IMR-90 (cell line): ENCODE measurements around the gene S100A12. TPM values are rescaled to one million over a fixed set of nuclear protein-coding genes. Genes with fewer than 3 reads are reported as not detected.
"Not testable (repeated sequence)": the region's sequence is repeated elsewhere in the genome, so short reads cannot be mapped to it uniquely, and the experiment has no call there.

Source experiments
- ATAC-seq: fragments of 200-7000 bp; cut with Tn5 transposase; 2 replicates; pipeline ENCODE4 v1.9.1; 2020; ENCODE audit warnings: low read depth, mild to moderate bottlenecking, moderate library complexity
- BruUV-seq: library from RNA; stranded (reverse); fragments of 400-500 nt; replicated peaks from 2 replicates; lab custom pipeline; 2021; lab: Mats Ljungman, UMichigan
- CTCF ChIA-PET: fragments of 300-600 bp; formaldehyde crosslinking; extraction: SDS; loops from one replicate; lab custom pipeline; 2021; ENCODE audit warnings: antibody characterized with exemption; lab: Yijun Ruan, JAX
- POLR2A ChIA-PET: fragments of 300-600 bp; sonication (Branson Sonifier 250); formaldehyde crosslinking; loops from one replicate; lab custom pipeline; 2022; ENCODE audit warnings: antibody characterized with exemption; ENCODE audit not compliant: unreplicated experiment; lab: Charles Lee
- DNase-seq: peaks from one replicate; pipeline ENCODE4 v3.0.0; 2013
- H2AFZ ChIP-seq: replicated peaks from 2 replicates; pipeline ENCODE3; 2013; ENCODE audit warnings: low read length, mild to moderate bottlenecking; ENCODE audit not compliant: poor library complexity
- H2AK5ac ChIP-seq: 2 replicates; pipeline ENCODE4 v1.6.1; 2013; ENCODE audit warnings: low read depth, low read length, inconsistent platforms
- H2AK9ac ChIP-seq: replicated peaks from 2 replicates; pipeline ENCODE3; 2013; ENCODE audit warnings: mild to moderate bottlenecking, low read depth, low read length, moderate library complexity; ENCODE audit not compliant: poor library complexity
- H2BK120ac ChIP-seq: 2 replicates; pipeline ENCODE4 v1.6.1; 2013; ENCODE audit warnings: low read depth, low read length, inconsistent platforms
- H2BK15ac ChIP-seq: 3 replicates; pipeline ENCODE4 v1.6.1; 2013; ENCODE audit warnings: low read depth, low read length, inconsistent platforms
- H2BK20ac ChIP-seq: 2 replicates; pipeline ENCODE4 v1.6.1; 2013; ENCODE audit warnings: low read depth, mild to moderate bottlenecking, inconsistent platforms, low read length, moderate library complexity
- H2BK5ac ChIP-seq: 2 replicates; pipeline ENCODE4 v1.6.1; 2013; ENCODE audit warnings: mild to moderate bottlenecking, low read depth, low read length, inconsistent platforms; ENCODE audit not compliant: poor library complexity, severe bottlenecking
- H3K14ac ChIP-seq: replicated peaks from 2 replicates; pipeline ENCODE4 v1.6.1; 2013; ENCODE audit warnings: low read depth, low read length, inconsistent platforms
- H3K18ac ChIP-seq: 2 replicates; pipeline ENCODE4 v1.6.1; 2013; ENCODE audit warnings: low read depth, low read length, control low read depth
- H3K23ac ChIP-seq: 2 replicates; pipeline ENCODE4 v1.6.1; 2013; ENCODE audit warnings: low read depth, low read length, inconsistent platforms
- H3K27ac ChIP-seq: 2 replicates; pipeline ENCODE4 v1.5.1; 2013; ENCODE audit warnings: mild to moderate bottlenecking, control low read depth, low read length; ENCODE audit not compliant: insufficient read depth
- H3K27me3 ChIP-seq: 2 replicates; pipeline ENCODE4 v1.6.1; 2013; ENCODE audit warnings: low read length; ENCODE audit not compliant: control insufficient read depth, insufficient read depth
- H3K36me3 ChIP-seq: 2 replicates; pipeline ENCODE4 v1.6.1; 2013; ENCODE audit warnings: low read length, mixed read lengths; ENCODE audit not compliant: control insufficient read depth, insufficient read depth
- H3K4ac ChIP-seq: 2 replicates; pipeline ENCODE4 v1.6.1; 2013; ENCODE audit warnings: low read depth, low read length, inconsistent platforms
- H3K4me1 ChIP-seq: 2 replicates; pipeline ENCODE4 v1.6.1; 2013; ENCODE audit warnings: low read length, mixed read lengths; ENCODE audit not compliant: control insufficient read depth, insufficient read depth
- H3K4me2 ChIP-seq: 2 replicates; pipeline ENCODE4 v1.6.1; 2013; ENCODE audit warnings: low read depth, mild to moderate bottlenecking, control low read depth, low read length, moderate library complexity
- H3K4me3 ChIP-seq: 2 replicates; pipeline ENCODE4 v1.5.1; 2013; ENCODE audit warnings: low read depth, mild to moderate bottlenecking, control low read depth, low read length, moderate library complexity; ENCODE audit not compliant: insufficient read depth
- H3K56ac ChIP-seq: 2 replicates; pipeline ENCODE4 v1.6.1; 2013; ENCODE audit warnings: low read length, inconsistent platforms; ENCODE audit not compliant: insufficient read depth; ENCODE audit errors: extremely low read depth
- H3K79me1 ChIP-seq, 2 experiments: 2 replicates each; pipeline ENCODE4 v1.6.1; 2013; ENCODE audit warnings: low read length in 2 of 2, inconsistent platforms in 1 of 2, low read depth in 1 of 2
- H3K9ac ChIP-seq: 2 replicates; pipeline ENCODE4 v1.6.1; 2013; ENCODE audit warnings: low read depth, low read length, control low read depth
- H3K9me1 ChIP-seq: 2 replicates; pipeline ENCODE4 v1.6.1; 2013; ENCODE audit warnings: low read length, inconsistent platforms; ENCODE audit not compliant: insufficient read depth
- H3K9me3 ChIP-seq: 2 replicates; pipeline ENCODE4 v1.6.1; 2013; ENCODE audit warnings: low read length; ENCODE audit not compliant: control insufficient read depth, insufficient read depth
- H4K20me1 ChIP-seq: 2 replicates; pipeline ENCODE4 v1.6.1; 2013; ENCODE audit warnings: low read length, inconsistent platforms; ENCODE audit not compliant: insufficient read depth
- H4K5ac ChIP-seq: 2 replicates; pipeline ENCODE4 v1.6.1; 2013; ENCODE audit warnings: mild to moderate bottlenecking, low read depth, low read length, control low read depth
- H4K8ac ChIP-seq, 2 experiments: 2 replicates each; pipeline ENCODE4 v1.6.1; 2013; ENCODE audit warnings: low read depth in 2 of 2, low read length in 2 of 2, control low read depth in 1 of 2, inconsistent platforms in 1 of 2
- H4K91ac ChIP-seq: 2 replicates; pipeline ENCODE4 v1.6.1; 2013; ENCODE audit warnings: low read depth, low read length, inconsistent platforms; ENCODE audit not compliant: insufficient read depth
- WGBS, 2 experiments: methylation state at CpG; one replicate each; pipeline versions ENCODE4 v1.1.5 to v1.1.7; 2013; ENCODE audit warnings: missing lambda C conversion rate in 2 of 2; ENCODE audit not compliant: insufficient read length in 1 of 2; ENCODE audit errors: extremely low coverage in 2 of 2; 5-methylcytosine and 5-hydroxymethylcytosine counted together
- dilution Hi-C: fragments of 300-500 bp; cut with HindIII; formaldehyde crosslinking; loops from one replicate; pipeline ENCODE4 v1.14.3; 2018; ENCODE audit warnings: low sequenced_read_pairs; ENCODE audit not compliant: unreplicated experiment
- in situ Hi-C: fragments of 300-500 bp; cut with MboI; formaldehyde crosslinking; loops from 3 replicates; pipeline ENCODE4 v1.14.3; 2019; ENCODE audit warnings: low sequenced_read_pairs, inconsistent platforms, mixed read lengths
- intact Hi-C: fragments of 100-400 bp; cut with micrococcal nuclease; formaldehyde crosslinking; loops from 2 replicates; pipeline ENCODE4 v1.10.0; 2022
- polyA plus RNA-seq, 3 experiments: library from polyadenylated mRNA; depleted of rRNA; stranded (reverse); fragments of >200 nt; gene quantifications; 2 replicates each; pipeline ENCODE4 v1.2.3, GENCODE V29; 2012; ENCODE audit warnings: low replicate concordance in 1 of 3
- total RNA-seq: library from RNA; depleted of rRNA; stranded (reverse); fragments of >200 nt; gene quantifications from 2 replicates; pipeline ENCODE4 v1.2.3, GENCODE V29; 2012

S100A12 gene
- total and polyA plus RNA-seq, 2 of the 4 experiments (the other 2 are of a cell fraction) = not detected

DNA sequence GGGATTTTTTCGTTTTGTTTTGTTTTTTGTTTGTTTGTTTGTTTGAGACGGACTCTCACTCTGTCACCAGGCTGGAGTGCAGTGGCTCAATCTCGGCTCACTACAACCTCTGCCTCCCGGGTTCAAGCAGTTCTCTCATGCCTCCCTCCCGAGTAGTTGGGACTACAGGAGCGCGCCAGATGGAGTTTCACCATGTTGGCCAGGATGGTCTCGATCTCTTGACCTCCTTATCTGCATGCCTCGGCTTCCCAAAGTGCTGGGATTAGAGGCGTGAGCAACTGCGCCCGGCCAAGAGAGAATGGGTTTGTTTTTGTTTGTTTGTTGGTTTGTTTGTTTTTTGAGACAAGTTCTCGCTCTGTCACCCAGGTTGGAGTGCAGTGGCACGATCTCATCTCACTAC lies 28.4 kb downstream of the S100A12 start:
- H3K4me2 ChIP-seq, H3K4ac ChIP-seq, H4K20me1 ChIP-seq, H4K5ac ChIP-seq, H3K4me3 ChIP-seq, CTCF ChIA-PET, H3K27me3 ChIP-seq, H3K4me1 ChIP-seq, H3K9me1 ChIP-seq, H3K36me3 ChIP-seq, H3K56ac ChIP-seq, H2AK5ac ChIP-seq, H4K91ac ChIP-seq, H3K27ac ChIP-seq, H3K14ac ChIP-seq, BruUV-seq, H3K9me3 ChIP-seq, intact Hi-C loops, dilution Hi-C loops, H2AFZ ChIP-seq, H3K9ac ChIP-seq, H2BK5ac ChIP-seq, H3K79me1 ChIP-seq, H2BK20ac ChIP-seq, DNase-seq, POLR2A ChIA-PET, H3K18ac ChIP-seq, H2AK9ac ChIP-seq, H2BK120ac ChIP-seq, H3K23ac ChIP-seq, ATAC-seq, H4K8ac ChIP-seq, H2BK15ac ChIP-seq, in situ Hi-C loops: not testable (repeated sequence)
- WGBS, 2 experiments = no CpG with 5 or more reads among the region's 14 CpGs
